HG03060 (cell line): Measurements from ENCODE around the gene ADCY1.

Experiments used
- ATAC-seq: cut with Tn5 transposase; IDR thresholded peaks from one replicate; pipeline ENCODE4 v1.9.1; 2021; ENCODE audit warnings: low read depth, moderate number of reproducible peaks; ENCODE audit not compliant: unreplicated experiment

ADCY1 gene

GRCh38 chr7:45592230-45592991 is 18.2 kb downstream of the ADCY1 start:
- no peak for ATAC-seq

- no peak for ATAC-seq
Observed at GRCh38 chr7:45593121-45593541, 19.0 kb downstream of the ADCY1 start.

GRCh38 chr7:45593877-45594276 is 19.7 kb downstream of the ADCY1 start:
- ATAC-seq = no peak

- no peak for ATAC-seq
Observed at GRCh38 chr7:45594745-45595535, 20.8 kb downstream of the ADCY1 start.

GRCh38 chr7:45595809-45596664 is 21.9 kb downstream of the ADCY1 start:
- no peak for ATAC-seq

GRCh38 chr7:45596665-45597095 is 22.5 kb downstream of the ADCY1 start:
- ATAC-seq = no peak

- no peak for ATAC-seq
Observed at GRCh38 chr7:45597286-45597984, 23.3 kb downstream of the ADCY1 start.

- no peak for ATAC-seq
Observed at GRCh38 chr7:45598886-45599520, 24.8 kb downstream of the ADCY1 start.

GRCh38 chr7:45599851-45600706 is 25.9 kb downstream of the ADCY1 start:
- no peak for ATAC-seq

GRCh38 chr7:45601094-45601493 is 26.9 kb downstream of the ADCY1 start:
- ATAC-seq = no peak

- no peak for ATAC-seq
Observed at GRCh38 chr7:45601816-45602540, 27.8 kb downstream of the ADCY1 start.

- ATAC-seq = no peak
Observed at GRCh38 chr7:45606050-45606449, 31.9 kb downstream of the ADCY1 start.

GRCh38 chr7:45606931-45607330 is 32.8 kb downstream of the ADCY1 start:
- no peak for ATAC-seq

- ATAC-seq = no peak
Observed at GRCh38 chr7:45609180-45609579, 35.0 kb downstream of the ADCY1 start.

- ATAC-seq = no peak
Observed at GRCh38 chr7:45610019-45610418, 35.9 kb downstream of the ADCY1 start.

- no peak for ATAC-seq
Observed at GRCh38 chr7:45610660-45611299, 36.6 kb downstream of the ADCY1 start.

GRCh38 chr7:45617166-45617565 is 43.0 kb downstream of the ADCY1 start:
- ATAC-seq = no peak

- no peak for ATAC-seq
Observed at GRCh38 chr7:45622058-45622457, 47.9 kb downstream of the ADCY1 start.
